CD4-positive, alpha-beta T cell treated with Interleukin-12 subunit alpha and Interleukin-12 subunit beta, for 1 hour (primary cell): ENCODE data around the gene ERCC2.

Experiments used
- DNase-seq: peaks from one replicate; pipeline ENCODE4 v3.0.0-alpha.2; 2020

Gene ERCC2

GRCh38 chr19:45400192-45400591 lies 29.8 kb upstream of the ERCC2 start:
- no peak for DNase-seq

GRCh38 chr19:45395821-45396617 lies 25.6 kb upstream of the ERCC2 start:
- no peak for DNase-seq

- no peak for DNase-seq
Observed at GRCh38 chr19:45391871-45392665, 21.7 kb upstream of the ERCC2 start.

- DNase-seq, result no peak
Observed at GRCh38 chr19:45391346-45391745, 21.0 kb upstream of the ERCC2 start.

GRCh38 chr19:45385392-45386221 lies 15.2 kb upstream of the ERCC2 start:
- DNase-seq, result no peak

- no peak for DNase-seq
Observed at GRCh38 chr19:45382426-45382825, 12.1 kb upstream of the ERCC2 start.

- no peak for DNase-seq
Observed at GRCh38 chr19:45380107-45380506, 9.7 kb upstream of the ERCC2 start.

GRCh38 chr19:45376045-45376724 lies 5.8 kb upstream of the ERCC2 start:
- no peak for DNase-seq

GRCh38 chr19:45368737-45369340 lies 1.5 kb downstream of the ERCC2 start:
- DNase-seq, result no peak

- DNase-seq, result no peak
Observed at GRCh38 chr19:45368127-45368526, 2.2 kb downstream of the ERCC2 start.

GRCh38 chr19:45364696-45365095 lies 5.7 kb downstream of the ERCC2 start:
- DNase-seq, result no peak

GRCh38 chr19:45363861-45364459 lies 6.4 kb downstream of the ERCC2 start:
- DNase-seq, result no peak

GRCh38 chr19:45362291-45362690 lies 8.1 kb downstream of the ERCC2 start:
- DNase-seq, result no peak

- no peak for DNase-seq
Observed at GRCh38 chr19:45361608-45362007, 8.8 kb downstream of the ERCC2 start.

- DNase-seq, result no peak
Observed at GRCh38 chr19:45358213-45358792, 12.1 kb downstream of the ERCC2 start.

GRCh38 chr19:45357445-45357783 lies 13.0 kb downstream of the ERCC2 start:
- no peak for DNase-seq

- DNase-seq, result no peak
Observed at GRCh38 chr19:45356760-45357444, 13.5 kb downstream of the ERCC2 start.

GRCh38 chr19:45355910-45356309 lies 14.5 kb downstream of the ERCC2 start:
- no peak for DNase-seq

GRCh38 chr19:45355402-45355801 lies 15.0 kb downstream of the ERCC2 start:
- no peak for DNase-seq

- DNase-seq, result no peak
Observed at GRCh38 chr19:45354241-45354842, 16.0 kb downstream of the ERCC2 start.
